Aortic smooth muscle cell (primary cell): ENCODE measurements around the gene MED1. TPM values are rescaled to one million over a fixed set of nuclear protein-coding genes. Genes with fewer than 3 reads are reported as not detected.

Experiments
- total RNA-seq: library from RNA; depleted of rRNA; stranded (reverse); fragments of >200 nt; gene quantifications from 2 replicates; pipeline ENCODE4 v1.2.3, GENCODE V29; 2014

MED1 gene, protein sequence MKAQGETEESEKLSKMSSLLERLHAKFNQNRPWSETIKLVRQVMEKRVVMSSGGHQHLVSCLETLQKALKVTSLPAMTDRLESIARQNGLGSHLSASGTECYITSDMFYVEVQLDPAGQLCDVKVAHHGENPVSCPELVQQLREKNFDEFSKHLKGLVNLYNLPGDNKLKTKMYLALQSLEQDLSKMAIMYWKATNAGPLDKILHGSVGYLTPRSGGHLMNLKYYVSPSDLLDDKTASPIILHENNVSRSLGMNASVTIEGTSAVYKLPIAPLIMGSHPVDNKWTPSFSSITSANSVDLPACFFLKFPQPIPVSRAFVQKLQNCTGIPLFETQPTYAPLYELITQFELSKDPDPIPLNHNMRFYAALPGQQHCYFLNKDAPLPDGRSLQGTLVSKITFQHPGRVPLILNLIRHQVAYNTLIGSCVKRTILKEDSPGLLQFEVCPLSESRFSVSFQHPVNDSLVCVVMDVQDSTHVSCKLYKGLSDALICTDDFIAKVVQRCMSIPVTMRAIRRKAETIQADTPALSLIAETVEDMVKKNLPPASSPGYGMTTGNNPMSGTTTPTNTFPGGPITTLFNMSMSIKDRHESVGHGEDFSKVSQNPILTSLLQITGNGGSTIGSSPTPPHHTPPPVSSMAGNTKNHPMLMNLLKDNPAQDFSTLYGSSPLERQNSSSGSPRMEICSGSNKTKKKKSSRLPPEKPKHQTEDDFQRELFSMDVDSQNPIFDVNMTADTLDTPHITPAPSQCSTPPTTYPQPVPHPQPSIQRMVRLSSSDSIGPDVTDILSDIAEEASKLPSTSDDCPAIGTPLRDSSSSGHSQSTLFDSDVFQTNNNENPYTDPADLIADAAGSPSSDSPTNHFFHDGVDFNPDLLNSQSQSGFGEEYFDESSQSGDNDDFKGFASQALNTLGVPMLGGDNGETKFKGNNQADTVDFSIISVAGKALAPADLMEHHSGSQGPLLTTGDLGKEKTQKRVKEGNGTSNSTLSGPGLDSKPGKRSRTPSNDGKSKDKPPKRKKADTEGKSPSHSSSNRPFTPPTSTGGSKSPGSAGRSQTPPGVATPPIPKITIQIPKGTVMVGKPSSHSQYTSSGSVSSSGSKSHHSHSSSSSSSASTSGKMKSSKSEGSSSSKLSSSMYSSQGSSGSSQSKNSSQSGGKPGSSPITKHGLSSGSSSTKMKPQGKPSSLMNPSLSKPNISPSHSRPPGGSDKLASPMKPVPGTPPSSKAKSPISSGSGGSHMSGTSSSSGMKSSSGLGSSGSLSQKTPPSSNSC (N-terminal part only)
- total RNA-seq, result 18.7 and 19.0 TPM in 2 replicates

DNA sequence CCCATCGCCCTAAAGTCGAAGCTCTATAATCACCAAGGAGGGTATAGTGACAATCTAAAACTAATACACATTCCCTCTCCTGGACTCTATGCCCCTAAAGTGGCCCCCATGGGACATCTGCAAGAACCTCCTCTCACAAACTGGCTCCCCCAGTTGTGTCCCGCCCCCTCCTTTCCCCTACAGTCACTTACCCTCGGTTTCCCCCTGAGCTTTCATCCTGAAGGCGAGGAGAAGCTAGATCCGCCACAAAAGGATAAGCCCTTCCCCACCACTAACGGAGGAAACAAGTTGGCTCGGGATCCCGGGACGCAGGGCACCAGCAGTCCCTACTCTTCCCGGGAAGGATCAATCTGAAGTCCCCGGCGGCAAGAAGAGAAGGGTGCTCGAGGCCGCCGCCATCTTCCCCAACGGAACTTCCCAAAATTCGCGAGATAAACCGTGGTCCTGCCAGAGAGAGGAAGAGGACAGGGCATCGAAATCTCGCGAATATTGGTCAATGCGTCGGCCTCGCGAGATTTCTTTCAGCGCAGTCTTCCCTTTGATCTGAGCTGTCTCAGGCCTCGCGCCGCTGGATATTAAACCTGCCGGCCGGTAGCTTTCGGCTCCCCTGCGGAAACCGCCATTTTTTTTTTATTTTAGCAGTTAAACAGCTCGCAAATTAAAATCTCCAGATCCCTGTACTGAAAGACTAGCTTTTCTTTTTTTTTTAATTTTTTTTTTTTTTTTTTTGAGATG, at the start of gene MED1:
MED1 (minus strand) TSS at position 417 of the 735 bp plus-strand sequence; CDS start at position 216, 201 bp downstream.

DNA sequence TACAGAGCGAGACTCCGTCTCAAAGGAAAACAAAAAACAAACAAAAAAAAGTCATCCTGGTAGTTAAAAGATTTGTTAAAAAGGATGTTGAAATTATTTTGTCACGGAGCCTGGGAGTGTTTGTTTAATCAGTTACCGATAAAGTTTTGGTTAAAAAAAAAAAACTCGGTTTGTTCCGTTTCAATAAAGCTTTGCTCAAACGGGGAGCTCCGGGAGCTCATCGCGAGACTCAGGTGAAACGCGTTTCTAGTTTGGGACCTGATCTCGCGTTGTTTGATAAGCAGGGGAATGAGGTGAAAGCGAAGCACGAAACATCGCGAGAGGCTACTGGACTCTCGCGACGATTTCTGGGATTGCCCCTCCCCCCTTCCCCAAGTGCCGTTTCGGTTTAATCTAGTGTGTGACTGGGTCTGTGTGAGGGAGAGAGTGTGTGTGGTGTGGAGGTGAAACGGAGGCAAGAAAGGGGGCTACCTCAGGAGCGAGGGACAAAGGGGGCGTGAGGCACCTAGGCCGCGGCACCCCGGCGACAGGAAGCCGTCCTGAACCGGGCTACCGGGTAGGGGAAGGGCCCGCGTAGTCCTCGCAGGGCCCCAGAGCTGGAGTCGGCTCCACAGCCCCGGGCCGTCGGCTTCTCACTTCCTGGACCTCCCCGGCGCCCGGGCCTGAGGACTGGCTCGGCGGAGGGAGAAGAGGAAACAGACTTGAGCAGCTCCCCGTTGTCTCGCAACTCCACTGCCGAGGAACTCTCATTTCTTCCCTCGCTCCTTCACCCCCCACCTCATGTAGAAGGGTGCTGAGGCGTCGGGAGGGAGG, 10.3 kb upstream of the MED1 start, which contains the start of gene CDK12:
CDK12 (plus strand) TSS at position 374 of the 813 bp plus-strand sequence. CDS start 586 bp downstream, outside the sequence.

DNA sequence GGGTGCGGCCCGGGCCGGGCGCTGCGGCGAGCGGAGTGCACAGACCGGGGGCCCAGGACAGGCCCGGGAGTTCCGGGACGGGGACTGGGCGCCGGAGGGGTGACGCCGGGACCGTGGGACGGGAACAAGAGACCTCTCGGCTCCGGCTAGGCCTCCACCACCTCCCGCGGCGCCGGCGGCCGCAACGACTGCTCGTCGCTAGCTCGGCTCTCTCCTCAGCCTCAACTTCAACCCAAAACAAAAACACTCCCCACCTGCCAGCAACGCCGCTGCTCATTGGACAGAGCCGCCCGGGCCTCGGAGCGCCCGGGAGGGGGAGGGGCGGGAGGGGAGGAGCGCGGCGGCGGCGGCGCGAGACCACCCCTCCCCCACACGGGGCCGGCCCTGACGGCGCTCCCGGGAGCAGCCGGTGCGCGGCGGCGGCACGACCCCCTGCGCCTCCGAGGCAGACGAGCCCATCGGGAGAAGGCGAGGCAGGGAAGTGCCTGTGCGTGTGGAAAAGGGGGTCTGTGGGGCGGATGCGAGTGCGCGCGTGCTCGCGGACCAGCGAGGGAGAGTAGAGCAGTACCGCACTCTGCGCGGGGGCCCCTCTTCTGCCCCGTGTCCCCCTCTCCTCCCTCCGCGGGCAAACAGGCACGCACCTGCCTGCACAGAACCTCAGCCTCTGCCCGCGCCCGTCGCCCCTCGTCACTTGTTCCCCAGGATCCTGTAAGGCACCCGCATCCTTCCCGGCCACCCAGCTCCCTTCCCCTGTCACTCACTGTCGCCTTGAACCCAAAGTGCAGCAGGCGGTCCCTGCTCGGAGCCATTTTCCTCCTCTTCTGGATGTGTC, 49.4 kb downstream of the MED1 start, which contains the start of gene FBXL20:
FBXL20 (minus strand) TSS at position 215 of the 832 bp plus-strand sequence. CDS start 224 bp downstream, outside the sequence.

Other genes with a start within 250 kb of the MED1 start
- not detected in 2 replicates for gene STAC2, start 225.3 kb downstream of the MED1 start, total RNA-seq
- 10.6 and 13.6 TPM in 2 replicates for gene FBXL20, start 49.6 kb downstream of the MED1 start, total RNA-seq
- 22.7 and 24.4 TPM in 2 replicates for gene CDK12, start 10.2 kb upstream of the MED1 start, total RNA-seq
- gene NEUROD2, start 156.7 kb upstream of the MED1 start, total RNA-seq, result not detected in 2 replicates
- gene PPP1R1B, start 175.7 kb upstream of the MED1 start, total RNA-seq, result 0.25 and 3.4 TPM in 2 replicates
- gene STARD3, start 185.9 kb upstream of the MED1 start, total RNA-seq, result 21.4 and 23.8 TPM in 2 replicates
- gene TCAP, start 214.1 kb upstream of the MED1 start, total RNA-seq, result 0.37 and 0.40 TPM in 2 replicates
- gene PNMT, start 217.2 kb upstream of the MED1 start, total RNA-seq, result not detected in 2 replicates
- gene PGAP3, start 236.8 kb upstream of the MED1 start, total RNA-seq, result 11.9 and 12.4 TPM in 2 replicates
- gene ERBB2, start 248.8 kb upstream of the MED1 start, total RNA-seq, result 28.9 and 46.1 TPM in 2 replicates